MG63 (cell line): ENCODE results near the gene COPRS. TPM values are rescaled to one million over a fixed set of nuclear protein-coding genes. Genes with fewer than 3 reads are reported as not detected.
A peak's percentile ranks its signal among the peaks of the same experiment; 100 is the strongest.
"Not testable (repeated sequence)": the region's sequence is repeated elsewhere in the genome, so short reads cannot be mapped to it uniquely, and the experiment has no call there.

Source experiments
- DNase-seq: peaks from one replicate; pipeline ENCODE4 v3.0.0-alpha.2; 2020
- H3K27me3 ChIP-seq: fragments of 250-450 bp; sonication (Bioruptor Pico); 2 replicates; pipeline ENCODE4 v1.5.1; 2020; ENCODE audit warnings: mild to moderate bottlenecking, moderate library complexity
- H3K36me3 ChIP-seq: fragments of 250-450 bp; sonication (Bioruptor Pico); 2 replicates; pipeline ENCODE4 v1.5.1; 2020; ENCODE audit warnings: mild to moderate bottlenecking, moderate library complexity
- H3K4me3 ChIP-seq: fragments of 250-450 bp; sonication (Bioruptor Pico); 2 replicates; pipeline ENCODE4 v1.5.1; 2020; ENCODE audit warnings: mild to moderate bottlenecking, moderate library complexity
- H3K9me3 ChIP-seq: fragments of 250-450 bp; sonication (Bioruptor Pico); 2 replicates; pipeline ENCODE4 v1.5.1; 2020; ENCODE audit warnings: mild to moderate bottlenecking, moderate library complexity
- total RNA-seq: library from RNA; depleted of rRNA; stranded (reverse); fragments of >200 nt; shearing (Covaris generic); gene quantifications from 2 replicates; pipeline ENCODE4 v1.2.3, GENCODE V29; 2014; ENCODE audit warnings: low replicate concordance

COPRS gene
- total RNA-seq, 1 experiment from 2014 or later = 589 TPM

DNA sequence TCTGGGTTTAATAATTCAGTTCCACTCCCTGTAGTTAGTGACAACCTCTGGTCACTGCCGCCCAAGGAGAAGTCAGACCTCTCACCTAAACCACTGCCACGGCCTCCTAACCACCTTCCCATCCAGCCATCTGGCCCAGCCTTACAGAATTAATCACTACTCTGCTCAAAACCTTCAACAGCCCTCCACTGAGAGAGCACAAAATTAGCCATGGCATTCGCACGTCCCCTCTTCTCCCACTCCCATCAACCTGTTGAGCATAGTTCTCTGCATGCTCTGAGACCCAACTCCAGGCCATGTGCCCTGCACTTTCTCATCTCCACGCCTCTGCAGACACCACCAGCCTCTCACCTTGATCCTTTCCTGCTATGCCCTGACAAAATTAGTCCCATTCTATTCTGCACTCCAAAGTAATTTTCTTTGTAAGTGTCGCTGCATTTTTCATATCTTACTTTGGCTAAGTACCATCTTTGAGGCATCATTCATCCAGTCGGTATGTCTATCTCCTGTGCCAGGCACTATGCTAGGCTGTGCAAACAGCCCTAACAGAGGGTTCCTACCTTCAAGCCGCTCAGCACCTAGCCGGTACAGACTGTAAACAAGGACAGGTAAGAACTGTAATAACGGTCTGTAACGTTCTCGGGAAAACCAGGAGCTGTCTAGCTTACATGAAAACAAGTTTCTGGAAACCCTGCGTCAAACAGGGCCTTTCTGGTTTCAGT lies 963 bp downstream of the COPRS start:
- H3K36me3 ChIP-seq = peaks cover 77% of the 10 kb centered on the region
- no peaks in the 10 kb centered on the region for H3K27me3 ChIP-seq
- H3K4me3 ChIP-seq = peak overlapping the region; percentile 63
- H3K9me3 ChIP-seq = no peaks in the 10 kb centered on the region
- no peak for DNase-seq

DNA sequence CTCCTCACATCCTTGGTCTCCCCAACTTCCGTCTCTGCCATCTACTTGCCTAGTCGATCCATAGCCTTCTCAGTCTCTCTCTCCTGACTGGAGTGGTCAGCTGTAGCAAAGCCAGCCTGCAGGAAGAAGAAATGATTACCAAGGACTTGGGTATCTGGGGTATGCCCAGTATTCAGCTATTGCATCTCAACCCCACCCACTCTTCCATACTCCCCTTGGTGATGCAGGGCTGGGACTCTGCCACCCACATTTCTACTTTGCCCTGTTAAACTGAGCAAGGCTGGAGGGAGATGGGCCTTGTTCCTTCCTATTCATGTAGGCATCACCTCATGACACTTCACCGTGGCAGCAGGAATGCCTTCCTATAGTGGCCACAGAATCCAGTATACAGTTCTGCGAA lies 2.3 kb downstream of the COPRS start:
- peaks cover 77% of the 10 kb centered on the region for H3K36me3 ChIP-seq
- no peak for DNase-seq
- H3K4me3 ChIP-seq = no peak overlapping the region
- no peaks in the 10 kb centered on the region for H3K9me3 ChIP-seq
- H3K27me3 ChIP-seq = no peaks in the 10 kb centered on the region

DNA sequence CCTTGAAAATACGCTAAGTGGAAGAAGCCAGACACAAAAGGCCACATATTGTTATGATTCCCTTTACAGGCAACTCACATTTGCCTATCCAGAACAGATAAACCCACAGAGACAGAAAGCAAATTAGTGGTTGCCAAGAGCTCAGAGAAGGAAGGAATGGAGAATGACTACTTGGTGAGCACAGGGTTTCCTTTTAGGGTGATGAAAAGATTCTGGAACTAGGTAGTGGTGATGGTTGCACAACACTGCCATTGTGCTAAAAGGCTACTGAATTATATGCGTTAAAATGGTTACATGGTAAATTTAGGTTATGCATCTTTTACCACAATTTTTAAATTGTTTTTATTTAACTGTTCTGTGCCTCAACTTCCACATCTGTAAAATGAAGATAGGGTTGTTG lies 4.4 kb downstream of the COPRS start:
- no peaks in the 10 kb centered on the region for H3K9me3 ChIP-seq
- H3K27me3 ChIP-seq = no peaks in the 10 kb centered on the region
- H3K4me3 ChIP-seq = no peak overlapping the region
- peaks cover 75% of the 10 kb centered on the region for H3K36me3 ChIP-seq
- no peak for DNase-seq

GRCh38 chr17:31853911-31854470 lies 5.1 kb downstream of the COPRS start:
- H3K9me3 ChIP-seq = no peaks in the 10 kb centered on the region

GRCh38 chr17:31845291-31845690 lies 13.8 kb downstream of the COPRS start:
- no peaks in the 10 kb centered on the region for H3K9me3 ChIP-seq
- H3K4me3 ChIP-seq = no peak overlapping the region
- H3K27me3 ChIP-seq = no peaks in the 10 kb centered on the region
- no peaks in the 10 kb centered on the region for H3K36me3 ChIP-seq
- no peak for DNase-seq

More at GRCh38 chr17:31853911-31854470, 5.1 kb downstream of the COPRS start:
- Histone ChIP-seq H3K36me3 (peaks cover 74% of the 10 kb centered on the region), H3K4me3 (no peak overlapping the region), H3K27me3 (no peaks in the 10 kb centered on the region)
- DNase-seq = no peak

GRCh38 chr17:31843070-31843745 lies 15.8 kb downstream of the COPRS start:
- H3K9me3 ChIP-seq = no peaks in the 10 kb centered on the region
- no peak overlapping the region for H3K4me3 ChIP-seq
- H3K36me3 ChIP-seq = no peaks in the 10 kb centered on the region
- no peaks in the 10 kb centered on the region for H3K27me3 ChIP-seq
- DNase-seq = peak; percentile 83

GRCh38 chr17:31842195-31843069 lies 16.6 kb downstream of the COPRS start:
- no peaks in the 10 kb centered on the region for H3K27me3 ChIP-seq
- no peak overlapping the region for H3K4me3 ChIP-seq
- peak; percentile 77 for DNase-seq

GRCh38 chr17:31841850-31842194 lies 17.2 kb downstream of the COPRS start:
- no peak overlapping the region for H3K4me3 ChIP-seq
- DNase-seq = no peak

More at GRCh38 chr17:31842195-31843069, 16.6 kb downstream of the COPRS start:
- Histone ChIP-seq H3K36me3 (no peaks in the 10 kb centered on the region), H3K9me3 (no peaks in the 10 kb centered on the region)

GRCh38 chr17:31838636-31839225 lies 20.3 kb downstream of the COPRS start:
- H3K27me3 ChIP-seq = no peaks in the 10 kb centered on the region
- no peak overlapping the region for H3K4me3 ChIP-seq
- no peaks in the 10 kb centered on the region for H3K9me3 ChIP-seq
- no peak for DNase-seq
- H3K36me3 ChIP-seq = no peaks in the 10 kb centered on the region

More at GRCh38 chr17:31841850-31842194, 17.2 kb downstream of the COPRS start:
- H3K9me3 ChIP-seq = no peaks in the 10 kb centered on the region
- H3K27me3 ChIP-seq = no peaks in the 10 kb centered on the region
- no peaks in the 10 kb centered on the region for H3K36me3 ChIP-seq

GRCh38 chr17:31835984-31836383 lies 23.1 kb downstream of the COPRS start:
- Histone ChIP-seq H3K4me3 (no peak overlapping the region), H3K27me3 (no peaks in the 10 kb centered on the region), H3K9me3 (0 out of 2 replicates have a peak, but pooled peaks cover 5% of the 10 kb centered on the region), H3K36me3 (no peaks in the 10 kb centered on the region)
- no peak for DNase-seq

DNA sequence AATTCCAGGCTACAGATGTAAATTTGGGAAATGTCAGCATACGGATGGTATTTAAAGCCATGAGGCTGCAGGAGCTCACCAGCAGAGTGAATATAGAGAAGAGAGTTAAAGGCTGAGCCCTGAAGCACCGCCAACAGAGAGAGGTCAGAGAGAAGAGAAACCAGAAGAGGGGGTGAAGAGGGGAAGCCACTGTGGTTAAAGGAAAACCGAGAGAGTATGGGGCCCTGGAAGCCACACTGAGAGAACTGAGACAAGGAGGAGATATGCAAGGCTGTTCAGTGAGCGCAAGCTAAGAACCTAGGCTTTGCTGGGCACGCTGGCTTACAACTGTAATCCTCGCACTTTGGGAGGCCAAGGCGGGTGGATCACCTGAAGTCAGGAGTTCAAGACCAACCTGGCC lies 24.6 kb downstream of the COPRS start:
- H3K36me3 ChIP-seq = no peaks in the 10 kb centered on the region
- 0 out of 2 replicates have a peak, but pooled peaks cover 5% of the 10 kb centered on the region for H3K9me3 ChIP-seq
- no peak for DNase-seq
- no peak overlapping the region for H3K4me3 ChIP-seq
- no peaks in the 10 kb centered on the region for H3K27me3 ChIP-seq

- no peak for DNase-seq
- Histone ChIP-seq H3K27me3 (no peaks in the 10 kb centered on the region), H3K36me3 (no peaks in the 10 kb centered on the region), H3K9me3 (0 out of 2 replicates have a peak, but pooled peaks cover 5% of the 10 kb centered on the region), H3K4me3 (no peak overlapping the region)
Measured at GRCh38 chr17:31832746-31833145, 26.3 kb downstream of the COPRS start.

GRCh38 chr17:31830971-31831858 lies 27.8 kb downstream of the COPRS start:
- peak; percentile 37 for DNase-seq
- Histone ChIP-seq H3K27me3 (no peaks in the 10 kb centered on the region), H3K9me3 (0 out of 2 replicates have a peak, but pooled peaks cover 5% of the 10 kb centered on the region), H3K36me3 (no peaks in the 10 kb centered on the region), H3K4me3 (no peak overlapping the region)

GRCh38 chr17:31829649-31830048 lies 29.4 kb downstream of the COPRS start:
- no peak for DNase-seq
- Histone ChIP-seq H3K36me3 (no peaks in the 10 kb centered on the region), H3K4me3 (no peak overlapping the region), H3K27me3 (no peaks in the 10 kb centered on the region), H3K9me3 (0 out of 2 replicates have a peak, but pooled peaks cover 5% of the 10 kb centered on the region)

DNA sequence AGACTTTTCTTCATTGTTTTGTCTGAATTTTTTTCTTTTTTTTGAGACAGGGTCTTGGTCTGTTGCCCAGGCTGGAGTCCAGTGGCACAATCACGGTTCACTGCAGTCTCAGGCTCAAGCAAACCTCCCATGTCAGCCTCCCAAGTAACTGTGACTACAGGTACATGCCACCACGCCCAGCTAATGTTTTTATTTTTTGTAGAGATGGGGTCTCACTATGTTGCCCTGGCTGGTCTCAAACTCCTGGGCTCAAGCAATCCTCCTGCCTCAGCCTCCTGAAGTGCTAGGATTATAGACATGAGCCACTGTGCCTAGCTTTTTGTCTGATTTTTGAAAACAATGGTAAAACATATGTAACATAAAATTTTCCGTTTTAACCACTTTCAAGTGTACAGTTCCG lies 30.1 kb downstream of the COPRS start:
- H3K27me3 ChIP-seq, DNase-seq, H3K4me3 ChIP-seq, H3K36me3 ChIP-seq, H3K9me3 ChIP-seq: not testable (repeated sequence)
